Activated CD8-positive, alpha-beta T cell treated with anti-CD3 and anti-CD28 coated beads, Interleukin-2, amount 10 ng/mL, durations not matched to agents 7 days and 5 days (primary cell): ENCODE results near the gene CLASP1. TPM values are rescaled to one million over a fixed set of nuclear protein-coding genes. Genes with fewer than 3 reads are reported as not detected.
"Not testable (repeated sequence)": the region's sequence is repeated elsewhere in the genome, so short reads cannot be mapped to it uniquely, and the experiment has no call there.

Source experiments
- ATAC-seq: fragments of 150-1000 bp; cut with Tn5 transposase; one replicate; pipeline ENCODE4 v1.10.0; 2021; ENCODE audit warnings: moderate library complexity
- CTCF ChIA-PET: fragments of 350-600 bp; sonication (Branson Sonifier 250); formaldehyde crosslinking; loops from one replicate; lab custom pipeline; 2021; ENCODE audit warnings: antibody characterized with exemption; lab: Charles Lee
- POLR2A ChIA-PET: fragments of 350-600 bp; sonication (Branson Sonifier 250); formaldehyde crosslinking; loops from one replicate; lab custom pipeline; 2021; ENCODE audit warnings: antibody characterized with exemption; lab: Charles Lee
- DNase-seq: peaks from one replicate; pipeline ENCODE4 v3.0.0-alpha.2; 2020
- H3K27ac Mint-ChIP-seq: one replicate; pipeline ENCODE4 v1.8.0; 2021; ENCODE audit warnings: mild to moderate bottlenecking, mixed read lengths
- H3K27me3 Mint-ChIP-seq: one replicate; pipeline ENCODE4 v1.8.0; 2021; ENCODE audit warnings: low read depth, mixed read lengths
- H3K36me3 Mint-ChIP-seq: one replicate; pipeline ENCODE4 v1.8.0; 2021; ENCODE audit warnings: low read depth, mixed read lengths
- H3K4me1 Mint-ChIP-seq: one replicate; pipeline ENCODE4 v1.8.0; 2021; ENCODE audit warnings: low read depth, mixed read lengths
- H3K4me3 Mint-ChIP-seq: one replicate; pipeline ENCODE4 v1.8.0; 2021; ENCODE audit warnings: mild to moderate bottlenecking, mixed read lengths
- H3K9me3 Mint-ChIP-seq: one replicate; pipeline ENCODE4 v1.8.0; 2022; ENCODE audit warnings: mixed read lengths; ENCODE audit not compliant: insufficient read depth
- total RNA-seq, 2 experiments: library from RNA; stranded (reverse); gene quantifications; one replicate each; pipeline ENCODE4 v1.2.3, GENCODE V29; 2021

Gene CLASP1
- total RNA-seq, 2 experiments from 2014 or later: 62.3 to 65.2 TPM

DNA sequence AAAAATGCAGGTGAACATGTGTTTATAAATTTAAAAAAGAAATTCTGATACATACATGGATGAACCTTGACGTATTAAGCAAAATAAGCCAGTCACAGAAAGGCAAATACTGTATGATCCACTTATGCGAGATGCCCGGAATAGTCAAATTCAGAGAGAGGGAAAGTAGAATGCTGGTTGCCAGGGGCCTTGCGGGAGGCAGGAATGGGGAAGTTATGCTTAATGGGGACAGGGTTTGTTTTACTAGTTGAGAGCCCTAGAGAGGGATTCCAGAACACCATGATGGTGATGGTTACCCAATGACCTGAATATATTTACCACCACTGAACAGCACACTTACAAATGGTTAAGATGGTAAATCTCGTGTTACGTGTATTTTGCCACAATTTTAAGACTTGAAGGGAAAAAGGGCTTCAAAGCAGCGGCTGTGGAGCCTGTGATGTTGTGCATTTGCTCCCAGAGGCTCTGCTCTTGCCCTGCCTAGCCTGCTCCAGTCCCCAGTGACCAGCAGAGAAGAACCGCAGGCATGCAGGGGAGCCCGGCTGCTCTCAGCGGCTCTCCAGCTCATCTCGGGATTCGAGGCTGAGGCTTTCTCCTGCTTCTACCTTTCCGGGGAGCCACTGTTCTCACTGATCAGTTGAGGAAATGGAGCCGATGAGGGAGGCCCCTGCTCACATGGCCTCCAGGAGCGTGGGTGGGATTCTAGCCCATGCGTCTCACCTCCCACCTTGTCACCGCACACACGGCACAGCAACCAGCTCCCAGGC, 312.6 kb downstream of the CLASP1 start:
- Mint-ChIP-seq H3K27ac (no peak overlapping the region), H3K27me3 (no peaks in the 10 kb centered on the region), H3K4me3 (no peak overlapping the region), H3K4me1 (no peaks in the 10 kb centered on the region), H3K36me3 (peaks cover 15% of the 10 kb centered on the region), H3K9me3 (no peaks in the 10 kb centered on the region)
- POLR2A ChIA-PET: no interaction called here
- ATAC-seq: no peak
- CTCF ChIA-PET: no interaction called here
- DNase-seq: no peak

DNA sequence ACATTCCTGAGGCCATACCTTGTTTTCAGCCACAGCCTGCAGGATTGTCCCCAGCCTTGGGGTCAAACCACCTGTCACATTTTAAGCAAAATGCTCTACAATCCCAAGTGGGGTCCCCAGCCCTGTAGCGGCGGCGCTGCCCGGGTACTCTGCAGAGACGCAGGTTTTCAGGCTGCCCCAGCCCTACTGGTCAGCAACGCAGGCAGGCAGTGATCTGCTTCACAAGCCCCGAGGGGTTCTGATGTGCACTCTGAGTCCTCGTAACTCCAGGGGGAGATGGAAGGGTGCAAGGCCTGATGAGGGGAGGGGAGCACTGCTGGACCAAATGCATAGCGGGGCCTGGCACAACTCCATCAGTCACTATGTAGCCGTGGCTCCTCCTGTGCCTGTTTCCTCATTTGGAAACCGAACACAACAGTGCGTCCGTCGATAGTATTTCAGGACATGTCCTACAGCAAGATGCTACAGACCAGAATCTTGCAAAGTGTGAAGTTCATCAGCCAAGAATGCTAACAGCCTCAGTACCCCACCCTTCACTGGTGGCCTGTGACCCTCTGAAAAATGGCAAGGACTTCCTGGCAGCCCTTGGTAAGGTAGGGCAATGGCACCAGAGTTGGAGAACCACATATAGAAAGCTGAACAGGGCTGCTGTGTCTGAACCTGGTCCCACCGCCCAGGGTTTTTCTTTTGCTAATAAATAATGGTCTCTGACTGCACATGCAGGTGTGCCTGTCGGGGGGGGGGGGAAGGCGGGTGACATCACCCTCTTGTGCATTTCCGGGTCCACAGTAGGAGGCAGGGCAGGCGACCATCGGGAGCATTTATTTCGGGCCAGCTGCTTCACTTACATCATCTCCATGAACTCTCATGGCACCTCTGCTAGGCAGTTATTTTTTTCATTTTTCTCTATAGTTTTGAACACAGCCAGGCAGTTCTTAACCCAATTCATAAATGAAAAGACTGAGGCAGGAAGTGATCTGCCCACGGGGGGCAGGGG, 313.7 kb downstream of the CLASP1 start:
- Mint-ChIP-seq H3K9me3 (no peaks in the 10 kb centered on the region), H3K36me3 (peaks cover 9% of the 10 kb centered on the region), H3K4me3 (no peak overlapping the region), H3K4me1 (no peaks in the 10 kb centered on the region), H3K27ac (peak overlapping the region; percentile 43), H3K27me3 (no peaks in the 10 kb centered on the region)
- no peak for ATAC-seq
- ChIA-PET POLR2A (no interaction called here), CTCF (no interaction called here)
- DNase-seq: no peak

DNA sequence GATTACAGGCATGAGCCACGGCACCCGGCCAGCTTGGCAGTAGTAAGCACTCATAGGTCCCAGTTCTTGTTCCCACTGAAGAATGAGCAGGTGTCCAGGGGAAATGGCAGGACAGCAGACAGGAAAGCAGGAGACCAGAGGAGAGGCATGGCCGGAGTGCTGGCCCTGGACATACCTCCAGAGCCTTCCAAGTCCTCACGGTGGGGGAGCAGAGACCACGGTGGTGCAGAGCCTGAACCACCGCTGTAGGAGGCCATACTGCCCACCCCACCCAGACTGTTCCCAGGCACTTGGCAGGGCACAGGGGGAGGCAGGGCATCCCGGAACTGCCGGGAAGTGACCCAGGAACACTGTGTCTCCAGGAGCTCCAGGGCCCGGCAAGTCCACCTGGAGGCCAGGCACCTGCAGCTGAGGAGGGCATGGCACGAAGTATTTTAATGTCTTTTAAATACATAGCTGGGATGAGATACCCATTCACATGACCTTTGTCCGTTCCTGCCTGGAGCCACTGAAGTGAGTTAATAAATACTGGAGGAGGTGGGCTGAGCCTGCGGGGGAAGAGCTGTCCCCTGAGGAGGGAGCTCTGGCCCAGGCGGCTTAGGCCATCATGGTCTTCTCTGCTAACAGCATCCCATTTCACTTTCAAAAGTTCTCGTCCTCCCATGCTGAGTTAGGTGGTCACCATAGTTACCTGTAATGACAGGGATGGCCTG, 314.5 kb downstream of the CLASP1 start:
- H3K27me3 Mint-ChIP-seq: no peaks in the 10 kb centered on the region
- CTCF ChIA-PET: interaction anchor here (1.1 kb wide), 1 partner anchor 189 kb away, joined by 4 read pairs; no protein-coding TSS in a partner anchor
- H3K4me1 Mint-ChIP-seq: no peaks in the 10 kb centered on the region
- no peak overlapping the region for H3K4me3 Mint-ChIP-seq
- DNase-seq: no peak
- peaks cover under 1% of the 10 kb centered on the region for H3K36me3 Mint-ChIP-seq
- POLR2A ChIA-PET: no interaction called here
- H3K9me3 Mint-ChIP-seq: no peaks in the 10 kb centered on the region
- ATAC-seq: no peak
- peak overlapping the region; percentile 43 for H3K27ac Mint-ChIP-seq

DNA sequence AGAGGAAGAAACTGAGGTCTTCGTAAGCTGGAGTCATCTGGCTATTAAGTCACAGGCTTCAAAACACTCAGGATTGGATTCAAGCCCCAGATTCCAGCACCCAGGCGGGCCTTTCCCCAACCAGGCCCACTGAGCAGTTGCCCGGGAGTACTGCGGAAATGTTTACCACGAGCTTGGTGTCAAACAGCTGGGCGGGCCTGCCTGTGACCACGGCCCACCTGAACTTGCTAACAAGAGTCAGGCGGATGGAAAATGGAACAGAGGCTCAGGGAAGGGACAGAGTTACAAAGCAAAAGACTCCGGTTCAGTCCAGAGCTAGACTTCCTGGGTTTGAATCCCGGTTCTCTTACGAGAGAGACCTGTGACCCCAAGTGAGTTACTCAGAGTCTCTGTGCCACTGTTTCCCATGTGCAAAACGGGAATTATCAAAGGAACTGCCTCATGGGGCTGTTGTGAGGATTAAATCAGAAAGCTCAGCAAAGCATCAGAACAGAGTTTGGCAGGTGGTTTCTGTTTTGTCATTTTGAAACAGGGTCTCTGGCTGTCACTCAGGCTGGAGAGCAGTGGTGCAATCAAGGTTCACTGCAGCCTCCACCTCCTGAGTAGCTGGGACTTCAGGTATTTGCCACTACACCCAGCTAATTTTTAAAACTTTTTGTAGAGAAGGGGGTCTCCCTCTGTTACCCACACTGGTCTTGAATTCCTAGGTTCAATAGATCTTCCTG, 315.3 kb downstream of the CLASP1 start:
- ChIA-PET CTCF (interaction anchor here (1.1 kb wide), 1 partner anchor 189 kb away, joined by 4 read pairs; no protein-coding TSS in a partner anchor), POLR2A (no interaction called here)
- Mint-ChIP-seq H3K9me3 (no peaks in the 10 kb centered on the region), H3K27me3 (no peaks in the 10 kb centered on the region), H3K36me3 (no peaks in the 10 kb centered on the region), H3K27ac (no peak overlapping the region), H3K4me1 (no peaks in the 10 kb centered on the region), H3K4me3 (no peak overlapping the region)
- DNase-seq: no peak
- no peak for ATAC-seq

DNA sequence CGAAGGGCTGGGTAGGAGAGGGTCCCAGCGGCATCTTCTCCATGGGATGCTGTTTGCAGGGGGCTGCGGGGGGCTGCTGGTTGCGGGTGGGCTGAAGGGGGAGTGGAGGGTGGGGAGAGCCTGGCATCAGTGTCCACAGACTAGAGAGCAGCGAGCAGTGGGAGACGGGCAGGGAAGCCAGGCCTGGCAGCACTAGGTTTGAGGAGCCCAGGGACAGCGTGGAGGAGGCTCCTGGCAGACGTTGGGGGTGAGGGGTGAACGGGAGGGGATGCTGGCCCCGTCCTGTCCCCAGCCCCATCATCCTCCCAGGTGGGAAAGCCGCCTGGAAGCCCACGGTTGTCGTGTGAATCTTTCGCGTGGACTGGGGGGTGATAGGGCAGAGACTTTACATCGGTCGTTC, 316.0 kb downstream of the CLASP1 start:
- POLR2A ChIA-PET: no interaction called here
- no peak overlapping the region for H3K4me3 Mint-ChIP-seq
- H3K36me3 Mint-ChIP-seq: no peaks in the 10 kb centered on the region
- H3K27ac Mint-ChIP-seq: no peak overlapping the region
- no peak for ATAC-seq
- H3K27me3 Mint-ChIP-seq: no peaks in the 10 kb centered on the region
- no peak for DNase-seq
- H3K4me1 Mint-ChIP-seq: no peaks in the 10 kb centered on the region
- CTCF ChIA-PET: no interaction called here
- H3K9me3 Mint-ChIP-seq: no peaks in the 10 kb centered on the region

DNA sequence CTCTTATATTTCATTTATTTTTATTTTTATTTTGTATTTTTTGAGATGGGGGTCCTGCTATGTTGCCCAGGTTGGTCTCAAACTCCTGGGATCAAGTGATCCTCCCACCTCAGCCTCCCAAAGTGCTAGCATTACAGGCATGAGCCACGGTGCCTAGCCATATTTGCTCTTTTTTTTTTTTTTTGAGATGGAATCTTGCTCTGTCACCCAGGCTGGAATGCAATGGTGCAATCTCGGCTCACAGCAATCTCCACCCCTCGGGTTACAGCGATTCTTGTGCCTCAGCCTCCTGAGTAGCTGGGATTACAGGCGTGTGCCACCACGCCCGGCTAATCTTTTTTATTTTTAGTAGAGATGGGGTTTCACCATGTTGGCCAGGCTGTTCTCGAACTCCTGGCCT, 317.9 kb downstream of the CLASP1 start:
- H3K9me3 Mint-ChIP-seq, DNase-seq, CTCF ChIA-PET, H3K4me1 Mint-ChIP-seq, H3K27me3 Mint-ChIP-seq, POLR2A ChIA-PET, ATAC-seq, H3K36me3 Mint-ChIP-seq, H3K4me3 Mint-ChIP-seq, H3K27ac Mint-ChIP-seq: not testable (repeated sequence)

DNA sequence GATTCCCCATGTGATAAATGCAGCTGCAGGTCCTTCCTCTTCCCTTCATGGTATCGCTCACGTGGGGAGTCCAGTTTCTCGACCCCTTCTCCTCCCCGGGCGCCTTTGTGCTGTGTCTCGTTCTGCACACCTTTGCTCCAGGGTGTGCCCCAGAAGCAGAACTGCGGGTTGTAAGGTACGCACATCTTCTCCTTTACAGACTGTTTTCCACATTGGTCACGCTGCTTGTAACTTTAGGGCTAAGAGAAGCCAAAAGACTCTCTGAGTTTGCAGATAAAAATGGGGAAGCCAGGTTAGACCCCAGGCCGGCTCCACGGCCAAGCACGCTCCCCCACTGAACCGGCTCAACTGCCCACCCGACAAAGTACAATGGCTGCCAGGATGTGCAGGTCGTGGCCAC, 318.3 kb downstream of the CLASP1 start:
- Mint-ChIP-seq H3K36me3 (no peaks in the 10 kb centered on the region), H3K4me3 (no peak overlapping the region), H3K9me3 (no peaks in the 10 kb centered on the region), H3K27me3 (no peaks in the 10 kb centered on the region), H3K4me1 (no peaks in the 10 kb centered on the region), H3K27ac (no peak overlapping the region)
- ATAC-seq (no peak), DNase-seq (no peak)
- CTCF ChIA-PET: no interaction called here
- POLR2A ChIA-PET: no interaction called here

DNA sequence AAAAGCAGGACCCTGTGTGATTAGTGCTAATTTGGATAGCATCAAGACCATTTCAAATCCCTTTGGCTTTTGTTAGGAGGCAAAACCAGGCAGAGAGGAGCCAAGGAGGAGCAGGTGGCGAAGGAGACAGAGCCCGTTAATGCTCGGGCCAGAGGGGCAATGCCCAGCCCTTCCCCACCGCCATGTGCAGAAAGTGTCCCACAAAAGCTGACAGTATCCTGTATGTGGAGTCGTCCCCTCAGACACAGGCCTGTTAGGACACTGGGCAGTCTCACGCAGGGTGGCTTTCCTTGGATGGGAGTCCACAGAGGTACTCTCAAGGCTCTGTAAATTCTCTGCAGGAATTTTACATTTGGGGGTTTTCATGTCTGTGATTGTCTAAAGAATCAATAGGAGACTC, 319.5 kb downstream of the CLASP1 start:
- ATAC-seq: no peak
- no peak overlapping the region for H3K27ac Mint-ChIP-seq
- peaks cover 5% of the 10 kb centered on the region for H3K27me3 Mint-ChIP-seq
- CTCF ChIA-PET: no interaction called here
- DNase-seq: no peak
- POLR2A ChIA-PET: no interaction called here
- no peaks in the 10 kb centered on the region for H3K9me3 Mint-ChIP-seq
- H3K36me3 Mint-ChIP-seq: no peaks in the 10 kb centered on the region
- no peaks in the 10 kb centered on the region for H3K4me1 Mint-ChIP-seq
- no peak overlapping the region for H3K4me3 Mint-ChIP-seq

DNA sequence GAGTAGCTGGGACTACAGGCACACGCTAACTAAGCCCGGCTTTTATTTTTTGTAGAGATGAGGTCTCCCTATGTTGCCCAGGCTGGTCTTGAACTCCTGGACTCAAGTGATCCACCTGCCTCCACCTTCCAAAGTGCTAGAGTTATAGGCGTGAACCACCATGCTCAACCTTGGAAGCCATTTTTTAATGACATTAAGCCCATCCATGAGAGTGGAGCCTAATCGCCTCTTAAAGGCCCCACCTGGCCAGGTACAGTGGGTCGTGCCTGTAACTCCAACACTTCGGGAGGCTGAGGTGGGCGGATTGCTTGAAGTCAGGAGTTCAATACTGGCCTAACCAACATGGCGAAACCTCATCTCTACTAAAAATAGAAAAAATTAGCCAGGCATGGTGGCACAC, 322.6 kb downstream of the CLASP1 start:
- Mint-ChIP-seq H3K27ac (no peak overlapping the region), H3K4me1 (no peaks in the 10 kb centered on the region), H3K9me3 (no peaks in the 10 kb centered on the region), H3K36me3 (no peaks in the 10 kb centered on the region), H3K27me3 (peaks cover 5% of the 10 kb centered on the region), H3K4me3 (no peak overlapping the region)
- ATAC-seq: no peak
- DNase-seq: no peak
- ChIA-PET POLR2A (no interaction called here), CTCF (no interaction called here)

DNA sequence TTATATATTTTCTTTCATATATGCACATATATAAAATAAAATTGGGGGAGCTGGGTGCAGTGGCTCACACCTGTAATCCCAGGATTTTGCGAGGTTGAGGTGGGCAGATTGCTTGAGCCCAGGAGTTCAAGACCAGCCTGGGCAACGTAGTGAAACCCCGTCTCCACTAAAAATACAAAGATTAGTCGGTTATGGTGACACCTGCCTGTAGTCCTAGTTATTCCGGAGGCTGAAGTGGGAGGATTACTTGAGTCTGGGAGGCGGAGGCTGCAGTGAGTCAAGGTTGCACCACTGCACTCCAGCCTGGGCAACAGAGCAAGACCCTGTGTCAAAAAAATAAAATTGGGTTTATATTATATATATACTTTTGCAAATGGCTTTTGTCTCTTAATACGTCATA, 324.7 kb downstream of the CLASP1 start:
- no peak for ATAC-seq
- H3K4me1 Mint-ChIP-seq: no peaks in the 10 kb centered on the region
- peaks cover 5% of the 10 kb centered on the region for H3K27me3 Mint-ChIP-seq
- POLR2A ChIA-PET: no interaction called here
- no peaks in the 10 kb centered on the region for H3K36me3 Mint-ChIP-seq
- DNase-seq: no peak
- H3K9me3 Mint-ChIP-seq: no peaks in the 10 kb centered on the region
- CTCF ChIA-PET: interaction anchor here (0.6 to 1.0 kb wide), 2 partner anchors 196 to 199 kb away, joined by 3 to 4 read pairs; no protein-coding TSS in a partner anchor
- H3K4me3 Mint-ChIP-seq: no peak overlapping the region
- no peak overlapping the region for H3K27ac Mint-ChIP-seq

DNA sequence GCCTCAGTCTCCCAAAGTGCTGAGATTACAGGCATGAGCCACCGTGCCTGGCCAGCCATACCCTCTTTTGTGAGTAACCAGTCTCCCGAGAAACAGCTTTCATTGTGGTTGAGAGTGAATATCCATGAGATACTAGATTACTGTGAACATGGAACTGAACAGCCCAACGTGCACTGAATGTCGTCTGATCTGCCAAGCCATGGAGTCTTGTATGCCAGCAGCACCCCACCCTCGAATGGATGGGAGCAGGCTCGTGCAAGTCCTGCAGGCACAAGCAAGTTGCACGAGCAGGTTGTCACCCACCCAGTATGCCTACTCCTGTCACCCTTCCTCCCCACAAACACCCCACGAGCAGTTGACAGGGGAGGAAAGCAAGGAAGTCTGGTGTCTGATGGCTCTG, 327.8 kb downstream of the CLASP1 start:
- DNase-seq (no peak), ATAC-seq (no peak)
- Mint-ChIP-seq H3K27me3 (peaks cover 5% of the 10 kb centered on the region), H3K36me3 (no peaks in the 10 kb centered on the region), H3K9me3 (no peaks in the 10 kb centered on the region), H3K27ac (no peak overlapping the region), H3K4me1 (no peaks in the 10 kb centered on the region), H3K4me3 (no peak overlapping the region)
- ChIA-PET POLR2A (no interaction called here), CTCF (no interaction called here)
